ENCODE measurements around the gene SOX8. TPM values are rescaled to one million over a fixed set of nuclear protein-coding genes. Genes with fewer than 3 reads are reported as not detected.

The SOX8 gene
- total RNA-seq, 1 experiment from 2014 or later, result 1.4 TPM

DNA sequence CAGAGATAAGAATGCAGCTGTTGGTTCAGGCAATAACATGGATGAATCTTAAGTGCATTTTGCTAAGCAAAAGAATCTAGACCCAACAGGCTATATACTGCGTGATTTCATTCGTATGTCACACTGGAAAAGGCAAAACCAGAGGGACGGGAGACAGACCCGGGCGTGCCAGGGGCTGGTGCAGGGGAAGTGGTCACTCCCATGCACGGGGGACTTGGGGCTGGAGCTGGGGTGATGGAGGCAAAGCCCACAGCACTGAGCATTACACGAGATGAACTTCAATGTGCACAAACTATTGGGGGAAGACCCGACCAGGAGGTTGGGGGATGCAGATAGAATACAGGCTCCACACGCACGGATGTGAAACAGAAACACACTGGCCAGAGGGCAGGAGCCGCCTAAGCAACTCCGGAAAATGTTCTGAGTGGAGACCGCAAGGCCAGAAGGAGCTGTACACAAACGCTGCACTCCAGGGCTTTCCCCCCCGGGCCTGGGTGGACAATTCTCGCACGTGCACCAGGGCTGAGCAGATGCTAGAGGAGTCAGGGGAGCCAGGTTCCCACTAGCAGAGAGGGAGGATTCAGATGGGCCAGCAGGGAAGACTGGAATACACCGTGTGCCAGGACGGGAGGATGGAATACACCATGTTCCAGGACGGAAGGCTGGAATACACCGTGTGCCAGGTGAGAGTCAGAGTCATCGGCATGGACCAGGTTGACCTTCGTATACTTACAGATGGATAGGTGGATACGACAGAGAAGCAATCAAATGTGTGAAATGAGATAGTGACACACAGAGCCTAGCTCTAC lies 22.1 kb upstream of the SOX8 start:
- Histone ChIP-seq H3K4me1 (ENCODE audit: insufficient read depth, low read length, poor library complexity, severe bottlenecking) (no peaks in the 10 kb centered on the region), H3K27ac (ENCODE audit: low read depth, low read length, poor library complexity, severe bottlenecking) (no peak overlapping the region), H3K4me3 (ENCODE audit: low read depth, low read length, poor library complexity, severe bottlenecking) (no peak overlapping the region), H3K27me3 (replicated peaks; ENCODE audit: insufficient read depth, low read depth, low read length, poor library complexity) (no peaks in the 10 kb centered on the region), H3K36me3 (ENCODE audit: insufficient read depth, low read length, poor library complexity, severe bottlenecking) (no peaks in the 10 kb centered on the region), H3K9me3 (ENCODE audit: low read depth, low read length, poor library complexity, severe bottlenecking) (no peaks in the 10 kb centered on the region)
- DNase-seq (ENCODE audit: low spot score), result no peak
- ChIA-PET CTCF (no interaction called here), POLR2A (ENCODE audit: low non-redundant PET) (no interaction called here)
- TF ChIP-seq EZH2 (IDR thresholded peaks at IDR 0.05; ENCODE audit: borderline replicate concordance, low read depth, low read length, poor library complexity, severe bottlenecking), result no peak
- TF ChIP-seq, protein P1, sequence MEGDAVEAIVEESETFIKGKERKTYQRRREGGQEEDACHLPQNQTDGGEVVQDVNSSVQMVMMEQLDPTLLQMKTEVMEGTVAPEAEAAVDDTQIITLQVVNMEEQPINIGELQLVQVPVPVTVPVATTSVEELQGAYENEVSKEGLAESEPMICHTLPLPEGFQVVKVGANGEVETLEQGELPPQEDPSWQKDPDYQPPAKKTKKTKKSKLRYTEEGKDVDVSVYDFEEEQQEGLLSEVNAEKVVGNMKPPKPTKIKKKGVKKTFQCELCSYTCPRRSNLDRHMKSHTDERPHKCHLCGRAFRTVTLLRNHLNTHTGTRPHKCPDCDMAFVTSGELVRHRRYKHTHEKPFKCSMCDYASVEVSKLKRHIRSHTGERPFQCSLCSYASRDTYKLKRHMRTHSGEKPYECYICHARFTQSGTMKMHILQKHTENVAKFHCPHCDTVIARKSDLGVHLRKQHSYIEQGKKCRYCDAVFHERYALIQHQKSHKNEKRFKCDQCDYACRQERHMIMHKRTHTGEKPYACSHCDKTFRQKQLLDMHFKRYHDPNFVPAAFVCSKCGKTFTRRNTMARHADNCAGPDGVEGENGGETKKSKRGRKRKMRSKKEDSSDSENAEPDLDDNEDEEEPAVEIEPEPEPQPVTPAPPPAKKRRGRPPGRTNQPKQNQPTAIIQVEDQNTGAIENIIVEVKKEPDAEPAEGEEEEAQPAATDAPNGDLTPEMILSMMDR (conservative IDR thresholded peaks at IDR 0.05; ENCODE audit: low read depth, low read length), result no peak
- no TSS peak for BruUV-seq (replicated peaks)
- intact Hi-C loops (cut with micrococcal nuclease; ENCODE audit: unreplicated experiment), result no loop called here

DNA sequence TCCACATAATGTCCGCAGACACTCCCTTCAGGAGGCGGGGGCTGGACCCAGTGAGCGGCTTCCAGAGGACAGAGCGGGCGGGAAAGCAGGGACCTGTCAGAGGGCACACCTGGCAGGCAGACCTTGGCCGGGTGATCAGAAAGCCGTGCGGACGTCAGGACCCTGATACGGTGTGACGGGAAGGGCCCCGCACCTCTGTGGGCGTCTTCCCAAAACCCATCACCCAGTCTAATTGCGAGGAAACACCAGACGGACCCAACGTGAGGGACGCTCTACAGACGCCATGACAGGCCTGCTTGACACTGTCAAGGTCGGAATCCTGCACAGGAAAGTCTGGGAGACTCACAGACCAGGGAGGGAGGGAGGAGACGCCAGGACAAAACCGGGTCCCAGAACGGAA lies 19.2 kb upstream of the SOX8 start:
- TF ChIP-seq, protein P1 (conservative IDR thresholded peaks at IDR 0.05; ENCODE audit: low read depth, low read length), result no peak
- TF ChIP-seq EZH2 (IDR thresholded peaks at IDR 0.05; ENCODE audit: borderline replicate concordance, low read depth, low read length, poor library complexity, severe bottlenecking), result no peak
- no peak for DNase-seq (ENCODE audit: low spot score)
- Histone ChIP-seq H3K36me3 (ENCODE audit: insufficient read depth, low read length, poor library complexity, severe bottlenecking) (peaks cover 6% of the 10 kb centered on the region), H3K27ac (ENCODE audit: low read depth, low read length, poor library complexity, severe bottlenecking) (no peak overlapping the region), H3K27me3 (replicated peaks; ENCODE audit: insufficient read depth, low read depth, low read length, poor library complexity) (no peaks in the 10 kb centered on the region), H3K4me3 (ENCODE audit: low read depth, low read length, poor library complexity, severe bottlenecking) (no peak overlapping the region), H3K9me3 (ENCODE audit: low read depth, low read length, poor library complexity, severe bottlenecking) (peaks cover 5% of the 10 kb centered on the region), H3K4me1 (ENCODE audit: insufficient read depth, low read length, poor library complexity, severe bottlenecking) (no peaks in the 10 kb centered on the region)
- ChIA-PET POLR2A (ENCODE audit: low non-redundant PET) (no interaction called here), CTCF (no interaction called here)
- intact Hi-C loops (cut with micrococcal nuclease; ENCODE audit: unreplicated experiment), result no loop called here
- BruUV-seq (replicated peaks), result no TSS peak

DNA sequence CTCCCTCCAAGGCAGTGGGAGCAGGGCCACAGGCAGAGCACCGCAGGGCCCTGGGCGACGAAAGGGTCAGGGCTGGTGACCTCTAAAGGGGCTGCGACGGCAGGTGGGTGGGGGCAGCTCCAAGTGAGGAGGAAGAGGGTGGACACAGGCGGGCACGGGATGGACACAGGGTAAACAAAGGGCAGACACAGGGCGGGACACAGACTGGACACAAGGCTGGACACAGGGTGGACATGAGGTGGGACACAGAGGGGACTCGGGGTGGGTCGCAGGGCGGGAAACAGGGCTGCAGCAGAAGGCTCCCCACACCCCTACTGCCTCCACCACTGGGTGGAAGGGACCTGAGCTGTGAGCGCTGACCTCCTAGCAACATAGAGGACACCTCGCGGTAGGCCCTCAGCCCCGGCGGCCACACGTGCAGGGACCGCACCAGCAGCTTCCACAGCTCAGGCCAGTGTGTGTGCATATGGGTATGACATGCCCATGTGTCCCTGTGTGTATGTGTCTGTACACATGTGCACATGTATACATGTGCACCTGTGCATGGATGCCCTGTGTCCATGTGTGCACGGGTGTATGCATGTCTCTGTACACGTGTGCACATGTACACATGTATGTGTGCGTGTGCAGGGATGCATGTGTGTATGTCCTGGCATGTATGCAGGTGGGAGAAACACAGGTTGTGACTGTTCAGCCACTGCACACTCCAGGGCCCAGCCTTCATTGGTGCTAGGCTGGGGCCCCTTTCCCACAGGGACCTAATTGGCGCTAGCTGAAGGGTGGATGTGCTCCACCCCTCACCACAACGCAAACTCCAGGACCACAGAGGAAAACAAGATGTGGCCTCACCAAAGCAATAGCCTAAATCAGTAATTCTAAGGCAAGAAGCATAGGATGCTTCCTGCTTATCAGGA lies 18.4 kb upstream of the SOX8 start:
- H3K27ac ChIP-seq (ENCODE audit: low read depth, low read length, poor library complexity, severe bottlenecking), result no peak overlapping the region
- H3K9me3 ChIP-seq (ENCODE audit: low read depth, low read length, poor library complexity, severe bottlenecking), result peaks cover 5% of the 10 kb centered on the region
- H3K4me3 ChIP-seq (ENCODE audit: low read depth, low read length, poor library complexity, severe bottlenecking), result no peak overlapping the region
- POLR2A ChIA-PET (ENCODE audit: low non-redundant PET), result no interaction called here
- intact Hi-C loops (cut with micrococcal nuclease; ENCODE audit: unreplicated experiment), result no loop called here
- no peak for TF ChIP-seq EZH2 (IDR thresholded peaks at IDR 0.05; ENCODE audit: borderline replicate concordance, low read depth, low read length, poor library complexity, severe bottlenecking)
- TF ChIP-seq, protein P1 (conservative IDR thresholded peaks at IDR 0.05; ENCODE audit: low read depth, low read length), result no peak
- H3K4me1 ChIP-seq (ENCODE audit: insufficient read depth, low read length, poor library complexity, severe bottlenecking), result no peaks in the 10 kb centered on the region
- peaks cover 6% of the 10 kb centered on the region for H3K36me3 ChIP-seq (ENCODE audit: insufficient read depth, low read length, poor library complexity, severe bottlenecking)
- BruUV-seq (replicated peaks), result no TSS peak
- DNase-seq (ENCODE audit: low spot score), result no peak
- no peaks in the 10 kb centered on the region for H3K27me3 ChIP-seq (replicated peaks; ENCODE audit: insufficient read depth, low read depth, low read length, poor library complexity)
- CTCF ChIA-PET, result interaction anchor here (0.7 kb wide), 1 partner anchor 87 kb away, joined by 11 read pairs; no protein-coding TSS in a partner anchor
